ENCODE results near the gene CAST. TPM values are rescaled to one million over a fixed set of nuclear protein-coding genes. Genes with fewer than 3 reads are reported as not detected.

Gene CAST
- polyA plus RNA-seq, 2 of the 4 experiments (the other 2 are of a cell fraction), result 163 to 257 TPM

GRCh38 chr5:96778409-96778808 lies 116.2 kb downstream of the CAST start:
- FAIRE-seq (no peak), DNase-seq (ENCODE audit: low read depth in 1 of 2, low spot score in 1 of 2) (no peak), ATAC-seq (no peak)
- Histone ChIP-seq H3K4me3 (no peak overlapping the region), H3K4me2 (no peak overlapping the region), H3K27ac (no peak overlapping the region), H3K9me3 (no peaks in the 10 kb centered on the region), H3K4me1 (peaks cover 24% of the 10 kb centered on the region)
- TF ChIP-seq MYC (IDR thresholded peaks at IDR 0.05; ENCODE audit: borderline replicate concordance, low read length) (no peak), SMC3 (IDR thresholded peaks at IDR 0.05) (no peak), HEYL (CRISPR knock-in tag; IDR thresholded peaks at IDR 0.05) (no peak), USF2 (IDR thresholded peaks at IDR 0.05) (no peak), PHF8 (IDR thresholded peaks at IDR 0.05; ENCODE audit: borderline replicate concordance, low read depth) (no peak), SREBF2 (IDR thresholded peaks at IDR 0.05) (no peak), EP300 (IDR thresholded peaks at IDR 0.05) (no peak), FOXS1 (CRISPR knock-in tag; IDR thresholded peaks at IDR 0.05) (no peak), PBX3 (IDR thresholded peaks at IDR 0.05) (no peak)
- TF ChIP-seq, protein P1, sequence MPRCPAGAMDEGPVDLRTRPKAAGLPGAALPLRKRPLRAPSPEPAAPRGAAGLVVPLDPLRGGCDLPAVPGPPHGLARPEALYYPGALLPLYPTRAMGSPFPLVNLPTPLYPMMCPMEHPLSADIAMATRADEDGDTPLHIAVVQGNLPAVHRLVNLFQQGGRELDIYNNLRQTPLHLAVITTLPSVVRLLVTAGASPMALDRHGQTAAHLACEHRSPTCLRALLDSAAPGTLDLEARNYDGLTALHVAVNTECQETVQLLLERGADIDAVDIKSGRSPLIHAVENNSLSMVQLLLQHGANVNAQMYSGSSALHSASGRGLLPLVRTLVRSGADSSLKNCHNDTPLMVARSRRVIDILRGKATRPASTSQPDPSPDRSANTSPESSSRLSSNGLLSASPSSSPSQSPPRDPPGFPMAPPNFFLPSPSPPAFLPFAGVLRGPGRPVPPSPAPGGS (IDR thresholded peaks at IDR 0.05), result no peak
- ChIA-PET POLR2A (no interaction called here), CTCF (no interaction called here)
- 96% methylated on average over 1 of the region's 1 CpG for WGBS (ENCODE audit: missing lambda C conversion rate)

- ATAC-seq (peak; percentile 28 to 54; a peak in 4 of 6 replicates), DNase-seq (ENCODE audit: low read depth in 1 of 2, low spot score in 1 of 2) (no peak), FAIRE-seq (no peak)
- ChIA-PET POLR2A (interaction anchor here (1.5 kb wide), 1 partner anchor 28 kb away, joined by 4 read pairs; no protein-coding TSS in a partner anchor), CTCF (interaction anchor here (1.0 to 1.5 kb wide), 3 partner anchors 28 to 381 kb away, joined by 3 read pairs; no protein-coding TSS in a partner anchor)
- Histone ChIP-seq H3K4me3 (no peak overlapping the region), H3K4me1 (peaks cover 24% of the 10 kb centered on the region), H3K9me3 (no peaks in the 10 kb centered on the region), H3K4me2 (peak overlapping the region; percentile 56), H3K27ac (peak overlapping the region; percentile 19 to 61; a peak in 5 of 6 replicates)
- no peak for TF ChIP-seq CEBPB (IDR thresholded peaks at IDR 0.05)
- TF ChIP-seq RARB (CRISPR knock-in tag; IDR thresholded peaks at IDR 0.05), result no peak
- TF ChIP-seq ATOH8 (CRISPR knock-in tag; IDR thresholded peaks at IDR 0.05; ENCODE audit: low read depth), result no peak
- TF ChIP-seq, protein P1 (IDR thresholded peaks at IDR 0.05), result no peak
- TF ChIP-seq TFCP2L1 (CRISPR knock-in tag; IDR thresholded peaks at IDR 0.05), result no peak
- TF ChIP-seq GATA3 (IDR thresholded peaks at IDR 0.05; ENCODE audit: borderline replicate concordance), result no peak
- no peak for TF ChIP-seq ESRRA (IDR thresholded peaks at IDR 0.05; ENCODE audit: borderline replicate concordance, low read length)
- TF ChIP-seq FOSL2 (IDR thresholded peaks at IDR 0.05), result no peak
- no peak for TF ChIP-seq FOSL2 (CRISPR knock-in tag; IDR thresholded peaks at IDR 0.05)
- no peak for TF ChIP-seq FOSB (CRISPR knock-in tag; IDR thresholded peaks at IDR 0.05)
- TF ChIP-seq HEYL (CRISPR knock-in tag; IDR thresholded peaks at IDR 0.05), result no peak
- no peak for TF ChIP-seq RCOR1 (IDR thresholded peaks at IDR 0.05; ENCODE audit: low read depth, low read length)
- no peak for TF ChIP-seq NR3C1 (IDR thresholded peaks at IDR 0.05)
- no peak for TF ChIP-seq MAZ (IDR thresholded peaks at IDR 0.05; ENCODE audit: borderline replicate concordance, low read depth, low read length)
Observed at GRCh38 chr5:96780626-96781025, 118.5 kb downstream of the CAST start.
